GM10266 (cell line): Measurements from ENCODE around the gene SLC30A1.

ENCODE experiments used
- DNase-seq: peaks from one replicate; pipeline ENCODE4 v3.0.0; 2012; ENCODE audit errors: extremely low spot score
- CTCF ChIP-seq: IDR thresholded peaks from 2 replicates; pipeline ENCODE4 v1.5.1; 2012; ENCODE audit warnings: mild to moderate bottlenecking, low read depth; ENCODE audit not compliant: control insufficient read depth, insufficient read depth; ENCODE audit errors: missing control alignments

The SLC30A1 gene

GRCh38 chr1:211534545-211535291, 44.2 kb downstream of the SLC30A1 start:
- TF ChIP-seq CTCF, result no peak
- DNase-seq, result no peak

- no peak for TF ChIP-seq CTCF
- no peak for DNase-seq
These were observed 46.9 kb downstream of the SLC30A1 start for GRCh38 chr1:211532088-211532444.

GRCh38 chr1:211531194-211532087, 47.5 kb downstream of the SLC30A1 start:
- no peak for DNase-seq

GRCh38 chr1:211530102-211530501, 48.9 kb downstream of the SLC30A1 start:
- TF ChIP-seq CTCF, result no peak

More at GRCh38 chr1:211531194-211532087, 47.5 kb downstream of the SLC30A1 start:
- no peak for TF ChIP-seq CTCF

GRCh38 chr1:211529453-211529852, 49.5 kb downstream of the SLC30A1 start:
- TF ChIP-seq CTCF, result no peak
- no peak for DNase-seq

More at GRCh38 chr1:211530102-211530501, 48.9 kb downstream of the SLC30A1 start:
- DNase-seq, result no peak

GRCh38 chr1:211529011-211529410, 50.0 kb downstream of the SLC30A1 start:
- no peak for DNase-seq
- TF ChIP-seq CTCF, result no peak

- DNase-seq, result no peak
- TF ChIP-seq CTCF, result no peak
These were observed 51.1 kb downstream of the SLC30A1 start for GRCh38 chr1:211527888-211528287.
